B cell (primary cell): ENCODE measurements around the gene AKIP1. TPM values are rescaled to one million over a fixed set of nuclear protein-coding genes. Genes with fewer than 3 reads are reported as not detected.

ENCODE experiments used
- ATAC-seq: fragments of 200-7000 bp; cut with Tn5 transposase; one replicate; pipeline ENCODE4 v1.10.0; 2021; ENCODE audit warnings: low read depth, mild to moderate bottlenecking, moderate number of reproducible peaks, moderate library complexity
- CTCF ChIA-PET: fragments of 350-600 bp; sonication (Branson Sonifier 250); formaldehyde crosslinking; loops from one replicate; lab custom pipeline; 2021; ENCODE audit warnings: antibody characterized with exemption, inconsistent platforms; lab: Charles Lee
- POLR2A ChIA-PET: fragments of 350-600 bp; sonication (Branson Sonifier 250); formaldehyde crosslinking; loops from one replicate; lab custom pipeline; 2021; ENCODE audit warnings: antibody characterized with exemption; lab: Charles Lee
- DNase-seq: peaks from one replicate; pipeline ENCODE4 v3.0.0; 2013
- H2AFZ ChIP-seq: 2 replicates; pipeline ENCODE4 v1.6.1; 2012; ENCODE audit warnings: mild to moderate bottlenecking, low read depth, low read length; ENCODE audit not compliant: insufficient read depth, poor library complexity, severe bottlenecking
- H3K27ac ChIP-seq, 2 donors: 1 replicate in 1 of 2; 2 replicates in 1 of 2; pipeline ENCODE4 v1.5.1; 2012 to 2013; ENCODE audit warnings: low read length in 2 of 2, mild to moderate bottlenecking in 2 of 2, moderate library complexity in 1 of 2
- H3K27me3 ChIP-seq, 4 experiments: fragments of 200-600 bp in 1 of 4; sonication (generic) in 1 of 4; replicated peaks in 1 of 4; 1 replicate in 2 of 4; 2 replicates in 2 of 4; pipeline versions ENCODE4 v1.6.1 to v1.7.0; 2013 to 2016; ENCODE audit warnings: low read length in 3 of 4, mild to moderate bottlenecking in 2 of 4, mixed read lengths in 1 of 4, moderate library complexity in 1 of 4; ENCODE audit not compliant: insufficient read depth in 4 of 4, control insufficient read depth in 3 of 4; ENCODE audit errors: control extremely low read depth in 1 of 4
- H3K36me3 ChIP-seq, 2 experiments: replicated peaks in 1 of 2; 1 replicate in 1 of 2; 2 replicates in 1 of 2; pipeline versions ENCODE4 v1.6.1 to v1.7.1; 2013; ENCODE audit warnings: low read length in 1 of 2; ENCODE audit not compliant: insufficient read depth in 2 of 2, control insufficient read depth in 1 of 2; ENCODE audit errors: control extremely low read depth in 1 of 2, extremely low read depth in 1 of 2
- H3K4me1 ChIP-seq, 2 donors: fragments of 200-600 bp in 1 of 2; sonication (generic) in 1 of 2; 1 replicate in 1 of 2; 2 replicates in 1 of 2; pipeline versions ENCODE4 v1.5.1 to v1.6.1; 2013 to 2017; ENCODE audit warnings: low read length in 2 of 2; ENCODE audit not compliant: control insufficient read depth in 2 of 2, insufficient read depth in 2 of 2
- H3K4me2 ChIP-seq: replicated peaks from 2 replicates; pipeline ENCODE3; 2012; ENCODE audit warnings: mild to moderate bottlenecking, low read depth, low read length; ENCODE audit not compliant: poor library complexity, severe bottlenecking
- H3K4me3 ChIP-seq, 5 experiments: fragments of 200-600 bp in 1 of 5; sonication (generic) in 1 of 5; 1 replicate in 3 of 5; 2 replicates in 2 of 5; pipeline versions ENCODE4 v1.5.1 to v1.7.0; 2011 to 2016; ENCODE audit warnings: low read length in 4 of 5, mild to moderate bottlenecking in 4 of 5, low read depth in 2 of 5, control low read depth in 1 of 5, moderate library complexity in 1 of 5; ENCODE audit not compliant: insufficient read depth in 1 of 5; ENCODE audit errors: control extremely low read depth in 1 of 5, extremely low read depth in 1 of 5
- H3K79me2 ChIP-seq: fragments of 200-600 bp; sonication (generic); one replicate; pipeline ENCODE4 v1.6.0; 2016; ENCODE audit warnings: low read length; ENCODE audit not compliant: control insufficient read depth, insufficient read depth
- H3K9ac ChIP-seq: fragments of 200-600 bp; sonication (generic); 2 replicates; pipeline ENCODE4 v1.6.1; 2017; ENCODE audit warnings: mild to moderate bottlenecking, low read length, moderate library complexity
- H3K9me3 ChIP-seq, 3 donors: one replicate each; pipeline versions ENCODE4 v1.6.1 to v1.7.1; 2013; ENCODE audit warnings: low read length in 2 of 3; ENCODE audit not compliant: control insufficient read depth in 2 of 3, insufficient read depth in 1 of 3; ENCODE audit errors: control extremely low read depth in 1 of 3
- H4K20me1 ChIP-seq: 2 replicates; pipeline ENCODE4 v1.6.0; 2012; ENCODE audit warnings: mild to moderate bottlenecking, low read length; ENCODE audit not compliant: insufficient read depth, control insufficient read depth, poor library complexity, severe bottlenecking
- H3K27ac Mint-ChIP-seq: one replicate; pipeline ENCODE4 v1.8.0; 2021; ENCODE audit warnings: mixed read lengths
- H3K27me3 Mint-ChIP-seq: one replicate; pipeline ENCODE4 v1.8.0; 2021; ENCODE audit warnings: mixed read lengths
- H3K4me1 Mint-ChIP-seq: one replicate; pipeline ENCODE4 v1.8.0; 2021; ENCODE audit warnings: mixed read lengths
- H3K4me3 Mint-ChIP-seq: one replicate; pipeline ENCODE4 v1.8.0; 2021; ENCODE audit warnings: mixed read lengths
- H3K9me3 Mint-ChIP-seq: one replicate; pipeline ENCODE4 v1.8.0; 2022; ENCODE audit warnings: mixed read lengths; ENCODE audit not compliant: insufficient read depth
- CTCF ChIP-seq: fragments of 200-600 bp; IDR thresholded peaks from one replicate; pipeline ENCODE4 v1.8.0; 2022; ENCODE audit warnings: antibody characterized with exemption, mild to moderate bottlenecking
- EZH2 ChIP-seq: IDR thresholded peaks from 2 replicates; pipeline ENCODE4 v1.6.1; 2012; ENCODE audit warnings: borderline replicate concordance, low read depth, mild to moderate bottlenecking, moderate library complexity, low read length; ENCODE audit not compliant: insufficient read depth, poor library complexity, severe bottlenecking
- WGBS: methylation state at CpG from one replicate; pipeline ENCODE4 v1.1.5; 2013; ENCODE audit warnings: missing lambda C conversion rate; ENCODE audit not compliant: insufficient coverage; 5-methylcytosine and 5-hydroxymethylcytosine counted together
- intact Hi-C: fragments of 100-400 bp; cut with micrococcal nuclease; formaldehyde crosslinking; loops from one replicate; pipeline ENCODE4 v1.10.0; 2022
- polyA plus RNA-seq: library from polyadenylated mRNA; depleted of rRNA; stranded (reverse); fragments of >200 nt; gene quantifications from 2 replicates; pipeline ENCODE4 v1.2.3, GENCODE V29; 2012
- total RNA-seq, 2 donors: library from RNA; stranded (reverse); fragments of 120-200 nt in 1 of 2; gene quantifications; 1 replicate in 1 of 2; 2 replicates in 1 of 2; pipeline versions ENCODE4 v1.2.3 to v1.2.4, GENCODE V29; 2013 to 2022

AKIP1 gene
- total and polyA plus RNA-seq, 2 donors (not counting 1 experiment from before 2014, with no cell fraction given) = 2.8 to 10.7 TPM

- ChIA-PET POLR2A (no interaction called here), CTCF (no interaction called here)
- H3K27ac ChIP-seq = no peak overlapping the region
- peaks cover 0 to 7% of the 10 kb centered on the region in 2 experiments for H3K36me3 ChIP-seq
- DNase-seq (no peak), ATAC-seq (no peak)
- no peak overlapping the region for H3K4me3 Mint-ChIP-seq
- no peak overlapping the region for H3K9ac ChIP-seq
- no peak overlapping the region for H2AFZ ChIP-seq
- no peak overlapping the region for H3K27ac Mint-ChIP-seq
- H3K9me3 ChIP-seq = no peaks in the 10 kb centered on the region
- H3K4me1 ChIP-seq = no peaks in the 10 kb centered on the region
- no peak overlapping the region for H3K4me3 ChIP-seq
- H3K27me3 ChIP-seq = no peaks in the 10 kb centered on the region
- intact Hi-C loops = no loop called here
- H4K20me1 ChIP-seq = no peaks in the 10 kb centered on the region
- H3K4me2 ChIP-seq = no peak overlapping the region
- no peaks in the 10 kb centered on the region for H3K27me3 Mint-ChIP-seq
- no peaks in the 10 kb centered on the region for H3K4me1 Mint-ChIP-seq
- TF ChIP-seq EZH2 = no peak
- TF ChIP-seq CTCF = no peak
- H3K9me3 Mint-ChIP-seq = no peaks in the 10 kb centered on the region
- no peaks in the 10 kb centered on the region for H3K79me2 ChIP-seq
- WGBS = 100% methylated on average over 3 of the region's 5 CpGs
These were observed 11.7 kb downstream of the AKIP1 start for GRCh38 chr11:8922691-8923090.

- POLR2A ChIA-PET = no interaction called here
These were observed 14.7 kb downstream of the AKIP1 start for GRCh38 chr11:8925711-8926110.

More at GRCh38 chr11:8925711-8926110, 14.7 kb downstream of the AKIP1 start:
- no peaks in the 10 kb centered on the region for H3K27me3 ChIP-seq
- CTCF ChIA-PET = interaction anchor here (0.5 kb wide), 1 partner anchor 736 kb away, joined by 3 read pairs; no protein-coding TSS in a partner anchor
- H3K36me3 ChIP-seq = no peaks in the 10 kb centered on the region
- no peaks in the 10 kb centered on the region for H3K27me3 Mint-ChIP-seq
- DNase-seq = no peak
- no peaks in the 10 kb centered on the region for H3K4me1 Mint-ChIP-seq
- no peak for ATAC-seq
- H3K9me3 ChIP-seq = no peaks in the 10 kb centered on the region
- no peaks in the 10 kb centered on the region for H3K79me2 ChIP-seq
- no peak overlapping the region for H3K4me3 Mint-ChIP-seq
- no peak overlapping the region for H2AFZ ChIP-seq
- H3K27ac Mint-ChIP-seq = no peak overlapping the region
- H4K20me1 ChIP-seq = no peaks in the 10 kb centered on the region
- TF ChIP-seq EZH2 = no peak
- TF ChIP-seq CTCF = no peak
- 99% methylated on average over 5 of the region's 5 CpGs for WGBS
- H3K4me1 ChIP-seq = no peaks in the 10 kb centered on the region
- H3K4me2 ChIP-seq = no peak overlapping the region
- intact Hi-C loops = no loop called here
- H3K9me3 Mint-ChIP-seq = no peaks in the 10 kb centered on the region
- no peak overlapping the region for H3K27ac ChIP-seq
- H3K4me3 ChIP-seq = no peak overlapping the region
- H3K9ac ChIP-seq = no peak overlapping the region
